GM23338 (cell line): Measurements from ENCODE around the gene ZMYND11. TPM values are rescaled to one million over a fixed set of nuclear protein-coding genes. Genes with fewer than 3 reads are reported as not detected.

Experiments
- ATAC-seq: fragments of 200-7000 bp; cut with Tn5 transposase; 3 replicates; pipeline ENCODE4 v1.9.1; 2020
- DNase-seq: peaks from one replicate; pipeline ENCODE4 v3.0.0-alpha.2; 2015; ENCODE audit warnings: low spot score
- H2AFZ ChIP-seq: fragments of 200-600 bp; sonication (generic); 2 replicates; pipeline ENCODE4 v1.8.0; 2016; ENCODE audit warnings: antibody characterized with exemption, mild to moderate bottlenecking, moderate library complexity
- H3F3A ChIP-seq: fragments of 200-600 bp; sonication (generic); replicated peaks from 2 replicates; pipeline ENCODE4 v1.8.0; 2017; ENCODE audit warnings: antibody characterized with exemption, mixed run types, low read depth
- H3K27ac ChIP-seq: fragments of 200-600 bp; sonication (generic); 2 replicates; pipeline ENCODE4 v1.6.1; 2016; ENCODE audit warnings: low read depth
- H3K27me3 ChIP-seq: fragments of 200-600 bp; sonication (generic); 2 replicates; pipeline ENCODE4 v1.8.0; 2016; ENCODE audit warnings: mild to moderate bottlenecking, mixed run types, moderate library complexity; ENCODE audit not compliant: insufficient read depth
- H3K36me3 ChIP-seq: fragments of 200-600 bp; sonication (generic); 2 replicates; pipeline ENCODE4 v1.8.0; 2016; ENCODE audit warnings: mild to moderate bottlenecking; ENCODE audit not compliant: insufficient read depth
- H3K4me1 ChIP-seq: fragments of 200-600 bp; sonication (generic); 2 replicates; pipeline ENCODE4 v1.8.0; 2016; ENCODE audit warnings: mild to moderate bottlenecking, moderate library complexity; ENCODE audit not compliant: insufficient read depth
- H3K4me2 ChIP-seq: fragments of 200-600 bp; sonication (generic); 2 replicates; pipeline ENCODE4 v1.7.1; 2017; ENCODE audit warnings: mixed run types
- H3K4me3 ChIP-seq: fragments of 200-600 bp; sonication (generic); 2 replicates; pipeline ENCODE4 v1.6.1; 2016; ENCODE audit warnings: mixed run types
- H3K79me2 ChIP-seq: fragments of 200-600 bp; sonication (generic); replicated peaks from 2 replicates; pipeline ENCODE4 v1.8.0; 2017; ENCODE audit warnings: mild to moderate bottlenecking; ENCODE audit not compliant: insufficient read depth
- H3K9me2 ChIP-seq: fragments of 200-600 bp; sonication (generic); 2 replicates; pipeline ENCODE4 v1.8.0; 2017; ENCODE audit not compliant: insufficient read depth
- H4K20me1 ChIP-seq: fragments of 200-600 bp; sonication (generic); replicated peaks from 2 replicates; pipeline ENCODE4 v1.8.0; 2017; ENCODE audit warnings: mild to moderate bottlenecking; ENCODE audit not compliant: insufficient read depth
- H3K27ac Mint-ChIP-seq: 2 replicates; pipeline ENCODE4 v1.8.0; 2020; ENCODE audit warnings: inconsistent platforms, mild to moderate bottlenecking, moderate library complexity, mixed read lengths
- H3K27me3 Mint-ChIP-seq: 3 replicates; pipeline ENCODE4 v1.8.0; 2022; ENCODE audit warnings: low read depth, mild to moderate bottlenecking, moderate library complexity, mixed read lengths, inconsistent platforms; ENCODE audit not compliant: insufficient read depth, poor library complexity
- H3K36me3 Mint-ChIP-seq: 3 replicates; pipeline ENCODE4 v1.8.0; 2021; ENCODE audit warnings: low read depth, mild to moderate bottlenecking, inconsistent platforms, moderate library complexity, mixed read lengths
- H3K4me1 Mint-ChIP-seq: 3 replicates; pipeline ENCODE4 v1.8.0; 2020; ENCODE audit warnings: mild to moderate bottlenecking, inconsistent platforms, mixed read lengths
- H3K4me3 Mint-ChIP-seq: 3 replicates; pipeline ENCODE4 v1.8.0; 2021; ENCODE audit warnings: moderate library complexity, mild to moderate bottlenecking, inconsistent platforms, mixed read lengths
- H3K9me3 Mint-ChIP-seq: 3 replicates; pipeline ENCODE4 v1.8.0; 2020; ENCODE audit warnings: moderate library complexity, mild to moderate bottlenecking, inconsistent platforms, mixed read lengths
- CREB1 ChIP-seq: fragments of 250-450 bp; sonication (Bioruptor Pico); IDR thresholded peaks from 2 replicates; pipeline ENCODE4 v1.5.0; 2020; ENCODE audit warnings: low read depth, mild to moderate bottlenecking, moderate library complexity
- EZH2 ChIP-seq: fragments of 200-600 bp; sonication (generic); IDR thresholded peaks from one replicate; pipeline ENCODE4 v1.8.0; 2017; ENCODE audit warnings: antibody characterized with exemption, mild to moderate bottlenecking, low read depth; ENCODE audit not compliant: unreplicated experiment
- EZH2phosphoT487 ChIP-seq: fragments of 200-600 bp; sonication (generic); IDR thresholded peaks from one replicate; pipeline ENCODE4 v1.8.1; 2018; ENCODE audit warnings: antibody characterized with exemption; ENCODE audit not compliant: unreplicated experiment
- JUNB ChIP-seq: IDR thresholded peaks from one replicate; pipeline ENCODE4 v1.6.1; 2016; ENCODE audit warnings: antibody characterized with exemption; ENCODE audit not compliant: unreplicated experiment
- NANOG ChIP-seq: IDR thresholded peaks from 2 replicates; pipeline ENCODE4 v1.6.1; 2016; ENCODE audit warnings: antibody characterized with exemption, borderline replicate concordance
- STAT1 ChIP-seq: IDR thresholded peaks from one replicate; pipeline ENCODE4 v1.6.1; 2016; ENCODE audit warnings: antibody characterized with exemption; ENCODE audit not compliant: unreplicated experiment
- ZNF114 ChIP-seq: fragments of 250-450 bp; sonication (Bioruptor Pico); IDR thresholded peaks from 2 replicates; pipeline ENCODE4 v1.5.0; 2020; ENCODE audit warnings: mild to moderate bottlenecking, moderate library complexity
- polyA plus RNA-seq: library from polyadenylated mRNA; unstranded; fragments of >200 nt; fragmentation: Nextera tagmentation; extraction: Ambion mirVana; gene quantifications from 2 replicates; pipeline ENCODE4 v1.2.1, GENCODE V29; 2016
- total RNA-seq: library from RNA; depleted of rRNA; stranded (reverse); fragments of >200 nt; shearing (Covaris generic); gene quantifications from 2 replicates; pipeline ENCODE4 v1.2.3, GENCODE V29; 2014
- TF ChIP-seq, protein P1 (sequence below): fragments of 250-450 bp; sonication (Bioruptor Pico); IDR thresholded peaks from 2 replicates; pipeline ENCODE4 v1.5.0; 2020; ENCODE audit warnings: mild to moderate bottlenecking, moderate library complexity
- TF ChIP-seq, protein P2 (sequence below): IDR thresholded peaks from one replicate; pipeline ENCODE4 v1.6.1; 2018; ENCODE audit warnings: antibody characterized with exemption; ENCODE audit not compliant: unreplicated experiment
- TF ChIP-seq, protein P3 (sequence below), 2 experiments: fragments of 200-600 bp in 1 of 2; sonication (generic) in 1 of 2; conservative IDR thresholded peaks; 2 replicates each; pipeline versions ENCODE4 v1.5.1 to v1.6.1; 2016 to 2017; ENCODE audit warnings: antibody characterized with exemption in 2 of 2, low read depth in 2 of 2, mild to moderate bottlenecking in 2 of 2, moderate library complexity in 1 of 2
- TF ChIP-seq, protein P4 (sequence below): IDR thresholded peaks from 2 replicates; pipeline ENCODE4 v1.6.1; 2016; ENCODE audit warnings: antibody characterized with exemption

The ZMYND11 gene
- total and polyA plus RNA-seq, 2 experiments from 2014 or later: 8.9 to 16.9 TPM

DNA sequence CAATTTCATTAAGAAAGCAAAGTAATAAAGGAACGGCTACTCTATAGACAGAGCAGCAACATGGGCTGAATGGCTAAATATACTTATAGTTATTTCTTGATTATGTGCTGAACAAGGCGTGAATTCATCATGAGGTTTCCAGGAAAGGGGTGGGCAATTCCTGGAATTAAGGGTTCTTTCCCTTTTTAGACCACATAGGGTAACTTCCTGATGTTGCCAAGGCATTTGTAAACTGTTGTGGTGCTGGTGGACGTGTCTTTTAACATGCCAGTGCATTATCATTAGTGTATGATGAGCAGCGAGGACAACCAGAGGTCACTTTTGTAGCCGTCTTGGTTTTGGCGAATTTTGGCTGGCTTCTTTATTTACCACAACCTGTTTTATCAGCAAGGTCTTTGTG lies 28.5 kb upstream of the ZMYND11 start:
- Histone ChIP-seq H3K79me2 (no peaks in the 10 kb centered on the region), H3K36me3 (no peaks in the 10 kb centered on the region), H4K20me1 (no peaks in the 10 kb centered on the region), H3K4me3 (no peak overlapping the region), H3F3A (no peaks in the 10 kb centered on the region), H3K27ac (no peak overlapping the region), H3K9me2 (no peaks in the 10 kb centered on the region), H3K4me1 (no peaks in the 10 kb centered on the region), H2AFZ (no peak overlapping the region), H3K27me3 (no peaks in the 10 kb centered on the region), H3K4me2 (no peak overlapping the region)
- H3K4me1 Mint-ChIP-seq: no peaks in the 10 kb centered on the region; the same call in 2 of the 3 replicates
- TF ChIP-seq CREB1 (CRISPR knock-in tag) (no peak), EZH2 (no peak), NANOG (no peak), EZH2phosphoT487 (no peak), ZNF114 (no peak), JUNB (no peak), STAT1 (no peak)
- TF ChIP-seq, protein P1, sequence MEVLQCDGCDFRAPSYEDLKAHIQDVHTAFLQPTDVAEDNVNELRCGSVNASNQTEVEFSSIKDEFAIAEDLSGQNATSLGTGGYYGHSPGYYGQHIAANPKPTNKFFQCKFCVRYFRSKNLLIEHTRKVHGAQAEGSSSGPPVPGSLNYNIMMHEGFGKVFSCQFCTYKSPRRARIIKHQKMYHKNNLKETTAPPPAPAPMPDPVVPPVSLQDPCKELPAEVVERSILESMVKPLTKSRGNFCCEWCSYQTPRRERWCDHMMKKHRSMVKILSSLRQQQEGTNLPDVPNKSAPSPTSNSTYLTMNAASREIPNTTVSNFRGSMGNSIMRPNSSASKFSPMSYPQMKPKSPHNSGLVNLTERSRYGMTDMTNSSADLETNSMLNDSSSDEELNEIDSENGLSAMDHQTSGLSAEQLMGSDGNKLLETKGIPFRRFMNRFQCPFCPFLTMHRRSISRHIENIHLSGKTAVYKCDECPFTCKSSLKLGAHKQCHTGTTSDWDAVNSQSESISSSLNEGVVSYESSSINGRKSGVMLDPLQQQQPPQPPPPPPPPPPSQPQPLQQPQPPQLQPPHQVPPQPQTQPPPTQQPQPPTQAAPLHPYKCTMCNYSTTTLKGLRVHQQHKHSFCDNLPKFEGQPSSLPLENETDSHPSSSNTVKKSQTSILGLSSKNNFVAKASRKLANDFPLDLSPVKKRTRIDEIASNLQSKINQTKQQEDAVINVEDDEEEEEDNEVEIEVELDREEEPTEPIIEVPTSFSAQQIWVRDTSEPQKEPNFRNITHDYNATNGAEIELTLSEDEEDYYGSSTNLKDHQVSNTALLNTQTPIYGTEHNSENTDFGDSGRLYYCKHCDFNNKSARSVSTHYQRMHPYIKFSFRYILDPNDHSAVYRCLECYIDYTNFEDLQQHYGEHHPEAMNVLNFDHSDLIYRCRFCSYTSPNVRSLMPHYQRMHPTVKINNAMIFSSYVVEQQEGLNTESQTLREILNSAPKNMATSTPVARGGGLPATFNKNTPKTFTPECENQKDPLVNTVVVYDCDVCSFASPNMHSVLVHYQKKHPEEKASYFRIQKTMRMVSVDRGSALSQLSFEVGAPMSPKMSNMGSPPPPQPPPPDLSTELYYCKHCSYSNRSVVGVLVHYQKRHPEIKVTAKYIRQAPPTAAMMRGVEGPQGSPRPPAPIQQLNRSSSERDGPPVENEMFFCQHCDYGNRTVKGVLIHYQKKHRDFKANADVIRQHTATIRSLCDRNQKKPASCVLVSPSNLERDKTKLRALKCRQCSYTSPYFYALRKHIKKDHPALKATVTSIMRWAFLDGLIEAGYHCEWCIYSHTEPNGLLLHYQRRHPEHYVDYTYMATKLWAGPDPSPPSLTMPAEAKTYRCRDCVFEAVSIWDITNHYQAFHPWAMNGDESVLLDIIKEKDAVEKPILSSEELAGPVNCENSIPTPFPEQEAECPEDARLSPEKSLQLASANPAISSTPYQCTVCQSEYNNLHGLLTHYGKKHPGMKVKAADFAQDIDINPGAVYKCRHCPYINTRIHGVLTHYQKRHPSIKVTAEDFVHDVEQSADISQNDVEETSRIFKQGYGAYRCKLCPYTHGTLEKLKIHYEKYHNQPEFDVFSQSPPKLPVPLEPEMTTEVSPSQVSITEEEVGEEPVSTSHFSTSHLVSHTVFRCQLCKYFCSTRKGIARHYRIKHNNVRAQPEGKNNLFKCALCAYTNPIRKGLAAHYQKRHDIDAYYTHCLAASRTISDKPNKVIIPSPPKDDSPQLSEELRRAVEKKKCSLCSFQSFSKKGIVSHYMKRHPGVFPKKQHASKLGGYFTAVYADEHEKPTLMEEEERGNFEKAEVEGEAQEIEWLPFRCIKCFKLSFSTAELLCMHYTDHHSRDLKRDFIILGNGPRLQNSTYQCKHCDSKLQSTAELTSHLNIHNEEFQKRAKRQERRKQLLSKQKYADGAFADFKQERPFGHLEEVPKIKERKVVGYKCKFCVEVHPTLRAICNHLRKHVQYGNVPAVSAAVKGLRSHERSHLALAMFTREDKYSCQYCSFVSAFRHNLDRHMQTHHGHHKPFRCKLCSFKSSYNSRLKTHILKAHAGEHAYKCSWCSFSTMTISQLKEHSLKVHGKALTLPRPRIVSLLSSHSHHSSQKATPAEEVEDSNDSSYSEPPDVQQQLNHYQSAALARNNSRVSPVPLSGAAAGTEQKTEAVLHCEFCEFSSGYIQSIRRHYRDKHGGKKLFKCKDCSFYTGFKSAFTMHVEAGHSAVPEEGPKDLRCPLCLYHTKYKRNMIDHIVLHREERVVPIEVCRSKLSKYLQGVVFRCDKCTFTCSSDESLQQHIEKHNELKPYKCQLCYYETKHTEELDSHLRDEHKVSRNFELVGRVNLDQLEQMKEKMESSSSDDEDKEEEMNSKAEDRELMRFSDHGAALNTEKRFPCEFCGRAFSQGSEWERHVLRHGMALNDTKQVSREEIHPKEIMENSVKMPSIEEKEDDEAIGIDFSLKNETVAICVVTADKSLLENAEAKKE: no peak
- TF ChIP-seq, protein P2, sequence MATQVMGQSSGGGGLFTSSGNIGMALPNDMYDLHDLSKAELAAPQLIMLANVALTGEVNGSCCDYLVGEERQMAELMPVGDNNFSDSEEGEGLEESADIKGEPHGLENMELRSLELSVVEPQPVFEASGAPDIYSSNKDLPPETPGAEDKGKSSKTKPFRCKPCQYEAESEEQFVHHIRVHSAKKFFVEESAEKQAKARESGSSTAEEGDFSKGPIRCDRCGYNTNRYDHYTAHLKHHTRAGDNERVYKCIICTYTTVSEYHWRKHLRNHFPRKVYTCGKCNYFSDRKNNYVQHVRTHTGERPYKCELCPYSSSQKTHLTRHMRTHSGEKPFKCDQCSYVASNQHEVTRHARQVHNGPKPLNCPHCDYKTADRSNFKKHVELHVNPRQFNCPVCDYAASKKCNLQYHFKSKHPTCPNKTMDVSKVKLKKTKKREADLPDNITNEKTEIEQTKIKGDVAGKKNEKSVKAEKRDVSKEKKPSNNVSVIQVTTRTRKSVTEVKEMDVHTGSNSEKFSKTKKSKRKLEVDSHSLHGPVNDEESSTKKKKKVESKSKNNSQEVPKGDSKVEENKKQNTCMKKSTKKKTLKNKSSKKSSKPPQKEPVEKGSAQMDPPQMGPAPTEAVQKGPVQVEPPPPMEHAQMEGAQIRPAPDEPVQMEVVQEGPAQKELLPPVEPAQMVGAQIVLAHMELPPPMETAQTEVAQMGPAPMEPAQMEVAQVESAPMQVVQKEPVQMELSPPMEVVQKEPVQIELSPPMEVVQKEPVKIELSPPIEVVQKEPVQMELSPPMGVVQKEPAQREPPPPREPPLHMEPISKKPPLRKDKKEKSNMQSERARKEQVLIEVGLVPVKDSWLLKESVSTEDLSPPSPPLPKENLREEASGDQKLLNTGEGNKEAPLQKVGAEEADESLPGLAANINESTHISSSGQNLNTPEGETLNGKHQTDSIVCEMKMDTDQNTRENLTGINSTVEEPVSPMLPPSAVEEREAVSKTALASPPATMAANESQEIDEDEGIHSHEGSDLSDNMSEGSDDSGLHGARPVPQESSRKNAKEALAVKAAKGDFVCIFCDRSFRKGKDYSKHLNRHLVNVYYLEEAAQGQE: no peak
- TF ChIP-seq, protein P3, sequence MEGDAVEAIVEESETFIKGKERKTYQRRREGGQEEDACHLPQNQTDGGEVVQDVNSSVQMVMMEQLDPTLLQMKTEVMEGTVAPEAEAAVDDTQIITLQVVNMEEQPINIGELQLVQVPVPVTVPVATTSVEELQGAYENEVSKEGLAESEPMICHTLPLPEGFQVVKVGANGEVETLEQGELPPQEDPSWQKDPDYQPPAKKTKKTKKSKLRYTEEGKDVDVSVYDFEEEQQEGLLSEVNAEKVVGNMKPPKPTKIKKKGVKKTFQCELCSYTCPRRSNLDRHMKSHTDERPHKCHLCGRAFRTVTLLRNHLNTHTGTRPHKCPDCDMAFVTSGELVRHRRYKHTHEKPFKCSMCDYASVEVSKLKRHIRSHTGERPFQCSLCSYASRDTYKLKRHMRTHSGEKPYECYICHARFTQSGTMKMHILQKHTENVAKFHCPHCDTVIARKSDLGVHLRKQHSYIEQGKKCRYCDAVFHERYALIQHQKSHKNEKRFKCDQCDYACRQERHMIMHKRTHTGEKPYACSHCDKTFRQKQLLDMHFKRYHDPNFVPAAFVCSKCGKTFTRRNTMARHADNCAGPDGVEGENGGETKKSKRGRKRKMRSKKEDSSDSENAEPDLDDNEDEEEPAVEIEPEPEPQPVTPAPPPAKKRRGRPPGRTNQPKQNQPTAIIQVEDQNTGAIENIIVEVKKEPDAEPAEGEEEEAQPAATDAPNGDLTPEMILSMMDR (conservative IDR thresholded peaks at IDR 0.05; ENCODE audit: low read depth in 2 of 2): no peak
- TF ChIP-seq, protein P4, sequence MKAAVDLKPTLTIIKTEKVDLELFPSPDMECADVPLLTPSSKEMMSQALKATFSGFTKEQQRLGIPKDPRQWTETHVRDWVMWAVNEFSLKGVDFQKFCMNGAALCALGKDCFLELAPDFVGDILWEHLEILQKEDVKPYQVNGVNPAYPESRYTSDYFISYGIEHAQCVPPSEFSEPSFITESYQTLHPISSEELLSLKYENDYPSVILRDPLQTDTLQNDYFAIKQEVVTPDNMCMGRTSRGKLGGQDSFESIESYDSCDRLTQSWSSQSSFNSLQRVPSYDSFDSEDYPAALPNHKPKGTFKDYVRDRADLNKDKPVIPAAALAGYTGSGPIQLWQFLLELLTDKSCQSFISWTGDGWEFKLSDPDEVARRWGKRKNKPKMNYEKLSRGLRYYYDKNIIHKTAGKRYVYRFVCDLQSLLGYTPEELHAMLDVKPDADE: no peak
- peaks cover 29% of the 10 kb centered on the region for H3K9me3 Mint-ChIP-seq
- no peak overlapping the region for H3K27ac Mint-ChIP-seq
- DNase-seq (no peak), ATAC-seq (no peak)
- H3K4me3 Mint-ChIP-seq: no peak overlapping the region
- peaks cover 3% of the 10 kb centered on the region; the same call in 2 of the 3 replicates for H3K36me3 Mint-ChIP-seq
- H3K27me3 Mint-ChIP-seq: peaks cover 3% of the 10 kb centered on the region
